GM13976 (cell line): ENCODE results near the gene CHL1.

ENCODE experiments used
- DNase-seq: peaks from one replicate; pipeline ENCODE4 v3.0.0; 2012; ENCODE audit warnings: low spot score
- in situ Hi-C: fragments of 300-500 bp; cut with MboI; formaldehyde crosslinking; loops from one replicate; pipeline ENCODE4 v1.12.0; 2022; ENCODE audit warnings: low sequenced_read_pairs, mixed read lengths, inconsistent platforms; ENCODE audit not compliant: unreplicated experiment
- TF ChIP-seq, protein P1 (sequence below): IDR thresholded peaks from 2 replicates; pipeline ENCODE4 v1.5.1; 2012; ENCODE audit warnings: borderline replicate concordance, mild to moderate bottlenecking; ENCODE audit not compliant: insufficient read depth; ENCODE audit errors: extremely low read depth, missing control alignments, control extremely low read depth

The CHL1 gene

DNA sequence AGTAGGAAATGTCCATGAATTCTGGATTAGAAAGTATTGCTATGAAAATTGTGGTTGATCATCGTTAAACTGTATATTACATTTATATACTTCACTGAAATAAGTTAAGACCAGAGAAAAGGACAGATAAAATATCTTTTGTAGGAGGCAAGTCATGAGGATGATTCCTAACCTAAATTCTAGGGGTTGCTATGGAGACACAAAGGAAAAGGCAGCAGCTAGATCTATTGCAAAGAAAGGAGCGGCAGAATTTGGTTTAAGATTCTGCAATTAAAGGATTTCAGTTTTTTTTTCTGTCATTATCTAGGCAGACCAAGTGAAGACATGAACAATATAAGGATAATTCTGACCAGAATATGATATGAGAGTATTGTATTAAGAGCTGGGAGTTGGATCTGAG is 136.1 kb downstream of the CHL1 start:
- in situ Hi-C loops: no loop called here
- TF ChIP-seq, protein P1, sequence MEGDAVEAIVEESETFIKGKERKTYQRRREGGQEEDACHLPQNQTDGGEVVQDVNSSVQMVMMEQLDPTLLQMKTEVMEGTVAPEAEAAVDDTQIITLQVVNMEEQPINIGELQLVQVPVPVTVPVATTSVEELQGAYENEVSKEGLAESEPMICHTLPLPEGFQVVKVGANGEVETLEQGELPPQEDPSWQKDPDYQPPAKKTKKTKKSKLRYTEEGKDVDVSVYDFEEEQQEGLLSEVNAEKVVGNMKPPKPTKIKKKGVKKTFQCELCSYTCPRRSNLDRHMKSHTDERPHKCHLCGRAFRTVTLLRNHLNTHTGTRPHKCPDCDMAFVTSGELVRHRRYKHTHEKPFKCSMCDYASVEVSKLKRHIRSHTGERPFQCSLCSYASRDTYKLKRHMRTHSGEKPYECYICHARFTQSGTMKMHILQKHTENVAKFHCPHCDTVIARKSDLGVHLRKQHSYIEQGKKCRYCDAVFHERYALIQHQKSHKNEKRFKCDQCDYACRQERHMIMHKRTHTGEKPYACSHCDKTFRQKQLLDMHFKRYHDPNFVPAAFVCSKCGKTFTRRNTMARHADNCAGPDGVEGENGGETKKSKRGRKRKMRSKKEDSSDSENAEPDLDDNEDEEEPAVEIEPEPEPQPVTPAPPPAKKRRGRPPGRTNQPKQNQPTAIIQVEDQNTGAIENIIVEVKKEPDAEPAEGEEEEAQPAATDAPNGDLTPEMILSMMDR: no peak
- DNase-seq: no peak

DNA sequence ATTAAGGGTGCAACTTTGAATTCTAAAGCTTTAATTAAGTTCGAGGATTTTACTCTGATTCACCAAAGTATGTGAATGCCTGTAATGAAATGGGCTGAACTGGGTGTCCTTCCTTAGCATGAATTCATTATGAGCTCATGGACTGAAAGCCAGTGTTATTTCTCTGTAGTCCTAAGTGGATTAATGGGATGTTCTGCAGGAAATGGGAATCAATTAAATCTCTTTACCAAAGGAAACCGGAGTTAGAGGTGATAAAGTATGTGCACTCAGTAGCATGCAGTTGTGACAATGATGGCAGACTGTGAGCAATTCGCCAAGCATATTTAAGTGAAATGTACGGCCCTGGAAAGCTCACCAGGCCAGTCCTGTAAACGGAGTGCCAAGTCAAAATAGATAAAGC is 138.7 kb downstream of the CHL1 start:
- DNase-seq: no peak
- TF ChIP-seq, protein P1: no peak
- in situ Hi-C loops: no loop called here

DNA sequence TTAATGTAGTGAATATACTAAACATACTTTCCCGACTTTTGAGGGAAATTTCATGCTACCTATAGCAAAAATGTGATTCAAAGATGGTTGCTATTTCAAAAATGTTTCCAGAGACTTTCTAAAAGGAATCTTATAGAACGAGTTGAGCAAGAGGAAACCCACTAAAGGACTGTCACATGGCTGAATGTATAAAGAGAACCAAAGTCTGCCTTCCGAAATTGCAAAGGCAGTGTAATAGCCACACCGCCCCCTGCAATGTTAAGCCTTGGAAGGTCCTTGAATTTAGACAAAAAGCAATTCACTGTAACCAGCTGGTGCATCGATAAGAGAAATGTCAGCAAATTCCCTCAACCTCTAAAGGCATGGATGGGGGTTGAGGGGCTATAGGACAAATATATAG is 142.8 kb downstream of the CHL1 start:
- DNase-seq: no peak
- in situ Hi-C loops: no loop called here
- TF ChIP-seq, protein P1: no peak

DNA sequence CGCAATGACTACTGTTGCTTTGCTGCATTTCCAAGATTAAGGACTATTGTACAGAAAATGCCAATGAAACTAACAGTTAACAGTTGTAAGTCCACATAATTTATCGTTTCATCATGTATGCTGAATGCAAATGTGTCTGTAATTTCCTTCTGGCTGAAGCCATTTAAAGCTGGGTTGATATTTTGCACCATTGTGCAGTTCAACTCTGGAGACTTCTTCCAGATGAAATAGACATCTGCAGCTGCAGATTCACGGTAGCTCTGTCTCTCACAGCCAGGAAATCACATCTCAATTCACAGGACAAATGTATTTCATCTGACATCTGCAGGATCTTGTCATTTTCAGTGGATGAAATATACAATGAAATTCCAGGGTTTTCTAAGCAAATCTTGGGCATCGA is 145.4 kb downstream of the CHL1 start:
- TF ChIP-seq, protein P1: no peak
- DNase-seq: no peak
- in situ Hi-C loops: no loop called here

DNA sequence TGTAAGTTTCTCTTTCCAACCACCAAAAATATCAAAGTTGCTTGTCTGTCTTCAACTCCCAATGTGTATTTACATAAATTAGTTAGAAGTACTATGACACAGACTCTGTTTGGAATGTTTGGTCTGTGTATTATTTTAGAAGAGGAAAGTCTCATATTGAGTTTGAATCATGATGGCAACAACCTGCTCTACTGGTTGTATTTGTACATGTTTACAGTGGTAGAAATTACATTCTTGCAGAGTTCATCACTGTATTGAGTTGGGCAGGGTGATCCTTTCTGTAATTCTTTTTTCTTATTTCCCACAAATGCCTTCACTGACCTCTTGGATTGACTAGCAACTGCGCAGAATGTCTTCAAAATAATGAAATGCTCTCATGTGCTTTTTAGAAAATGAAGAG is 149.6 kb downstream of the CHL1 start:
- DNase-seq: no peak
- TF ChIP-seq, protein P1: no peak
- in situ Hi-C loops: no loop called here

DNA sequence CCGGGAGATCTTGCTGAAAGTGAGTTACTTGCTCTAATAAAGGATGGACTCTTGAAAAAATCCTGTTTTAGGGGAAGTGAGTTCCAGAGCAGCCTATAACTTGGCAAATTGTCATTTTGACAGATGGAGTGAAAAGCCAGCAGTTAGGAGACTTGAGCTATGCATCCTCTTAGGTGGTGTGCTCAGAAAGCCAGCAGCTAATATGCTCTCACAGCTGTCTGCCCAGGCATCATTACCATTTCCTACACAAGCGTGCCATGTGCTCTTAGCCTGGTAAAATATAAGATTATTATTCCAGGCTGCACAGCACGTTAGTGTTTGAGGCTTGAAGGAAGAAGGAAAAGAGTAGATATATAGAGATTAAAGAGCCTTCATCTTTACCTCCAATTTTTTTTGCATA is 151.0 kb downstream of the CHL1 start:
- no peak for DNase-seq
- TF ChIP-seq, protein P1: no peak
- in situ Hi-C loops: no loop called here

DNA sequence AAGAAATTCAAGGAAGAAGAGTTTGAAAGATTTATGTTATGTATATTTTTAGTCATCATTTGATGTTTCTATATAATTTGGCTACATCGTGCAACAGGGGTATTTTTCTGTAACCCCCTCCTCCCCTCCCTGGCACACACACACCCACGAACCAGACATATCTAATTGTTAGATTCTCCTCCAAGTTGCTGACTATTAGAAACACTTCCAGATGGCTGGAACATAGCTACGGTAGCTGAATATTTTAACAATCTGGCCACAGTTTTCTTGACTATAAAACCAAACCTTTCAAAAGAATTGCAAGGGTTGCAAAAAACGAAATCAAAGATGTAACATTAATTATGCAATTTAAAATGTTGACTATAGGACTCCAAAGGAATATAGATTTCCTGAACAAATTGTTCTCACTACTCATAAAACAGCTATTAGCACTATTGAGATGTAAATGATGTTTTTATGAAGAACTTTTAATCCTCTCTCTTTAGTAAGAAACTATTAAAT is 154.4 kb downstream of the CHL1 start:
- DNase-seq: no peak
- in situ Hi-C loops: no loop called here
- TF ChIP-seq, protein P1: no peak
